Measurements from ENCODE around the gene DLG2. TPM values are rescaled to one million over a fixed set of nuclear protein-coding genes. Genes with fewer than 3 reads are reported as not detected.

The DLG2 gene
- total and polyA plus RNA-seq, 9 of the 15 experiments (the other 6 are each of a cell fraction or from before 2014, with no cell fraction given): 0.52 to 1.6 (median 0.95) TPM

DNA sequence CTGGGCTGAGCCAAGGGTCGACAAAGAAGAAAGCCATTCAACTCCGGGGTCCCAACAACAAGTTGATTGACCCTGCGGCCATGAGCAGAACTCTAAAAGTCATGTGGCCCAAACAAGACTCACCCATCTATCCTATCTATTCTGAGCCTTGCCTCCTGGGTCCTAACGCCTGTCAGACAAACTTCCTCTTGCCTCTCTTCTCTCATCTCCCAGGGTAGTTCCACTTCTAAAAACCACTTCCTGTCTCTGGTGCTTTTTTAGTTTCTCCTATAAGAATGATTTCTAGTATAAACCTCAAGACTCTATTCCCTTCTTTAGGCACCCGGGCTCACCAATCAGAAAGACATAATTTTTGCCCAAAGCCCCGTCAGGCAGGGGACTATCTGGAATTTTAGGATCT, 530.2 kb downstream of the DLG2 start:
- no peak overlapping the region for H3K9ac ChIP-seq (ENCODE audit: insufficient read depth in 1 of 2, low read depth in 2 of 2, low read length in 2 of 2)
- TF ChIP-seq ZNF668 (CRISPR knock-in tag; IDR thresholded peaks at IDR 0.05) (no peak), TAF7 (tag; IDR thresholded peaks at IDR 0.05) (no peak), KDM2B (CRISPR knock-in tag; IDR thresholded peaks at IDR 0.05) (no peak), ARHGAP35 (IDR thresholded peaks at IDR 0.05; ENCODE audit: partially characterized antibody) (no peak), TRIM24 (IDR thresholded peaks at IDR 0.05) (no peak), ZNF3 (CRISPR knock-in tag; IDR thresholded peaks at IDR 0.05) (no peak), ESRRA (IDR thresholded peaks at IDR 0.05; ENCODE audit: borderline replicate concordance, low read depth) (no peak), ZNF174 (CRISPR knock-in tag; IDR thresholded peaks at IDR 0.05) (no peak)
- TF ChIP-seq, protein P1, sequence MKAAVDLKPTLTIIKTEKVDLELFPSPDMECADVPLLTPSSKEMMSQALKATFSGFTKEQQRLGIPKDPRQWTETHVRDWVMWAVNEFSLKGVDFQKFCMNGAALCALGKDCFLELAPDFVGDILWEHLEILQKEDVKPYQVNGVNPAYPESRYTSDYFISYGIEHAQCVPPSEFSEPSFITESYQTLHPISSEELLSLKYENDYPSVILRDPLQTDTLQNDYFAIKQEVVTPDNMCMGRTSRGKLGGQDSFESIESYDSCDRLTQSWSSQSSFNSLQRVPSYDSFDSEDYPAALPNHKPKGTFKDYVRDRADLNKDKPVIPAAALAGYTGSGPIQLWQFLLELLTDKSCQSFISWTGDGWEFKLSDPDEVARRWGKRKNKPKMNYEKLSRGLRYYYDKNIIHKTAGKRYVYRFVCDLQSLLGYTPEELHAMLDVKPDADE (conservative IDR thresholded peaks at IDR 0.05; ENCODE audit: control insufficient read depth, low read depth, low read length): no peak
- TF ChIP-seq, protein P2, sequence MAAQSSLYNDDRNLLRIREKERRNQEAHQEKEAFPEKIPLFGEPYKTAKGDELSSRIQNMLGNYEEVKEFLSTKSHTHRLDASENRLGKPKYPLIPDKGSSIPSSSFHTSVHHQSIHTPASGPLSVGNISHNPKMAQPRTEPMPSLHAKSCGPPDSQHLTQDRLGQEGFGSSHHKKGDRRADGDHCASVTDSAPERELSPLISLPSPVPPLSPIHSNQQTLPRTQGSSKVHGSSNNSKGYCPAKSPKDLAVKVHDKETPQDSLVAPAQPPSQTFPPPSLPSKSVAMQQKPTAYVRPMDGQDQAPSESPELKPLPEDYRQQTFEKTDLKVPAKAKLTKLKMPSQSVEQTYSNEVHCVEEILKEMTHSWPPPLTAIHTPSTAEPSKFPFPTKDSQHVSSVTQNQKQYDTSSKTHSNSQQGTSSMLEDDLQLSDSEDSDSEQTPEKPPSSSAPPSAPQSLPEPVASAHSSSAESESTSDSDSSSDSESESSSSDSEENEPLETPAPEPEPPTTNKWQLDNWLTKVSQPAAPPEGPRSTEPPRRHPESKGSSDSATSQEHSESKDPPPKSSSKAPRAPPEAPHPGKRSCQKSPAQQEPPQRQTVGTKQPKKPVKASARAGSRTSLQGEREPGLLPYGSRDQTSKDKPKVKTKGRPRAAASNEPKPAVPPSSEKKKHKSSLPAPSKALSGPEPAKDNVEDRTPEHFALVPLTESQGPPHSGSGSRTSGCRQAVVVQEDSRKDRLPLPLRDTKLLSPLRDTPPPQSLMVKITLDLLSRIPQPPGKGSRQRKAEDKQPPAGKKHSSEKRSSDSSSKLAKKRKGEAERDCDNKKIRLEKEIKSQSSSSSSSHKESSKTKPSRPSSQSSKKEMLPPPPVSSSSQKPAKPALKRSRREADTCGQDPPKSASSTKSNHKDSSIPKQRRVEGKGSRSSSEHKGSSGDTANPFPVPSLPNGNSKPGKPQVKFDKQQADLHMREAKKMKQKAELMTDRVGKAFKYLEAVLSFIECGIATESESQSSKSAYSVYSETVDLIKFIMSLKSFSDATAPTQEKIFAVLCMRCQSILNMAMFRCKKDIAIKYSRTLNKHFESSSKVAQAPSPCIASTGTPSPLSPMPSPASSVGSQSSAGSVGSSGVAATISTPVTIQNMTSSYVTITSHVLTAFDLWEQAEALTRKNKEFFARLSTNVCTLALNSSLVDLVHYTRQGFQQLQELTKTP (IDR thresholded peaks at IDR 0.05; ENCODE audit: low read depth in 1 of 2, partially characterized antibody in 2 of 2): no peak
- TF ChIP-seq, protein P3, sequence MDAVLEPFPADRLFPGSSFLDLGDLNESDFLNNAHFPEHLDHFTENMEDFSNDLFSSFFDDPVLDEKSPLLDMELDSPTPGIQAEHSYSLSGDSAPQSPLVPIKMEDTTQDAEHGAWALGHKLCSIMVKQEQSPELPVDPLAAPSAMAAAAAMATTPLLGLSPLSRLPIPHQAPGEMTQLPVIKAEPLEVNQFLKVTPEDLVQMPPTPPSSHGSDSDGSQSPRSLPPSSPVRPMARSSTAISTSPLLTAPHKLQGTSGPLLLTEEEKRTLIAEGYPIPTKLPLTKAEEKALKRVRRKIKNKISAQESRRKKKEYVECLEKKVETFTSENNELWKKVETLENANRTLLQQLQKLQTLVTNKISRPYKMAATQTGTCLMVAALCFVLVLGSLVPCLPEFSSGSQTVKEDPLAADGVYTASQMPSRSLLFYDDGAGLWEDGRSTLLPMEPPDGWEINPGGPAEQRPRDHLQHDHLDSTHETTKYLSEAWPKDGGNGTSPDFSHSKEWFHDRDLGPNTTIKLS (IDR thresholded peaks at IDR 0.05; ENCODE audit: borderline replicate concordance, low read depth): no peak
- CTCF ChIA-PET (ENCODE audit: low intra/inter-chr PET ratio): no interaction called here
- POLR2A ChIA-PET: no interaction called here
- H3K4me1 ChIP-seq (replicated peaks in 1 of 2; ENCODE audit: control insufficient read depth in 2 of 2, insufficient read depth in 2 of 2, low read length in 2 of 2): no peaks in the 10 kb centered on the region
- FAIRE-seq (no peak), DNase-seq (ENCODE audit: extremely low read depth in 1 of 4, low spot score in 3 of 4) (no peak), ATAC-seq (no peak)
- no peaks in the 10 kb centered on the region for H3K9me1 ChIP-seq (ENCODE audit: control insufficient read depth, insufficient read depth, low read length)
- WGBS (ENCODE audit: insufficient coverage, low coverage, missing lambda C conversion rate): 0% methylated on average over 6 of the region's 6 CpGs
- intact Hi-C loops (cut with micrococcal nuclease) (no loop called here), in situ Hi-C loops (cut with MboI) (no loop called here)
- H3K36me3 ChIP-seq (ENCODE audit: control insufficient read depth, insufficient read depth, low read length): no peaks in the 10 kb centered on the region
- H3K4me3 ChIP-seq: no peak overlapping the region
- H2AFZ ChIP-seq (ENCODE audit: low read depth, low read length): no peak overlapping the region
- no peaks in the 10 kb centered on the region for H3K27me3 ChIP-seq (ENCODE audit: control insufficient read depth in 2 of 2, insufficient read depth in 2 of 2, low read length in 2 of 2)
- no peaks in the 10 kb centered on the region for H4K20me1 ChIP-seq (replicated peaks; ENCODE audit: control insufficient read depth, insufficient read depth, low read length)
- no peak overlapping the region for H3K27ac ChIP-seq (ENCODE audit: extremely low read depth, low read depth, low read length)
- no peaks in the 10 kb centered on the region for H3K79me2 ChIP-seq (ENCODE audit: control insufficient read depth, insufficient read depth, low read length)
- BruUV-seq (replicated peaks): no TSS peak
- H3K9me3 ChIP-seq (replicated peaks; ENCODE audit: control insufficient read depth, insufficient read depth, low read depth, low read length): no peaks in the 10 kb centered on the region; the same call in 1 of the 2 replicates
- no peak overlapping the region for H3K4me2 ChIP-seq (ENCODE audit: insufficient read depth, low read length)

All from K562 (cell line).